GM12878 (cell line): ENCODE results near the gene AANAT. TPM values are rescaled to one million over a fixed set of nuclear protein-coding genes. Genes with fewer than 3 reads are reported as not detected.

Source experiments
- ATAC-seq: fragments of 200-7000 bp; cut with Tn5 transposase; 3 replicates; pipeline ENCODE4 v1.9.1; 2020; ENCODE audit warnings: mild to moderate bottlenecking, moderate library complexity
- BruUV-seq: library from RNA; stranded (reverse); fragments of 400-500 nt; replicated peaks from 2 replicates; lab custom pipeline; 2021; lab: Mats Ljungman, UMichigan
- CTCF ChIA-PET: fragments of 300-600 bp; sonication (Branson Sonifier 250); formaldehyde crosslinking; extraction: SDS; loops from one replicate; lab custom pipeline; 2021; ENCODE audit warnings: inconsistent platforms; lab: Yijun Ruan, JAX
- POLR2A ChIA-PET: fragments of 350-600 bp; formaldehyde crosslinking; extraction: SDS; loops from one replicate; lab custom pipeline; 2021; ENCODE audit warnings: inconsistent platforms; lab: Charles Lee
- RAD21 ChIA-PET: fragments of 300-600 bp; sonication (Branson Sonifier 250); formaldehyde crosslinking; loops from one replicate; lab custom pipeline; 2023; ENCODE audit warnings: antibody characterized with exemption; ENCODE audit not compliant: unreplicated experiment; lab: Charles Lee
- SMC1A ChIA-PET: fragments of 300-600 bp; sonication (Branson Sonifier 250); formaldehyde crosslinking; loops from one replicate; lab custom pipeline; 2023; ENCODE audit not compliant: unreplicated experiment, uncharacterized antibody; lab: Charles Lee
- DNase-seq: peaks from one replicate; pipeline ENCODE4 v3.0.0-alpha.2; 2011; ENCODE audit warnings: low read depth, low spot score
- FAIRE-seq: peaks from 3 replicates; lab custom pipeline; 2011; peaks lifted over from hg19 to GRCh38; lab: Jason Lieb, UNC
- H2AFZ ChIP-seq: 2 replicates; pipeline ENCODE4 v1.6.0; 2011; ENCODE audit warnings: low read depth, low read length, control low read depth; ENCODE audit not compliant: control insufficient read depth
- H3K27ac ChIP-seq: 2 replicates; pipeline ENCODE4 v1.5.1; 2011; ENCODE audit warnings: control low read depth; ENCODE audit not compliant: control insufficient read depth, insufficient read depth
- H3K27me3 ChIP-seq, 2 experiments: replicated peaks in 1 of 2; 2 replicates each; pipeline versions ENCODE4 v1.6.0 to v1.6.1; 2011; ENCODE audit warnings: low read length in 1 of 2; ENCODE audit not compliant: control insufficient read depth in 2 of 2, insufficient read depth in 2 of 2
- H3K36me3 ChIP-seq, 2 experiments: 2 replicates each; pipeline ENCODE4 v1.5.1; 2011; ENCODE audit warnings: low read length in 1 of 2; ENCODE audit not compliant: control insufficient read depth in 2 of 2, insufficient read depth in 2 of 2
- H3K4me1 ChIP-seq: 2 replicates; pipeline ENCODE4 v1.6.1; 2011; ENCODE audit warnings: mild to moderate bottlenecking, low read length, moderate library complexity, mixed read lengths; ENCODE audit not compliant: control insufficient read depth, insufficient read depth
- H3K4me2 ChIP-seq: 2 replicates; pipeline ENCODE4 v1.6.0; 2011; ENCODE audit warnings: control low read depth; ENCODE audit not compliant: control insufficient read depth, insufficient read depth
- H3K4me3 ChIP-seq: fragments of 200-600 bp; sonication (generic); 2 replicates; pipeline ENCODE4 v1.5.1; 2016
- H3K79me2 ChIP-seq: 2 replicates; pipeline ENCODE4 v1.6.0; 2011; ENCODE audit warnings: low read length; ENCODE audit not compliant: control insufficient read depth, insufficient read depth
- H3K9ac ChIP-seq: 2 replicates; pipeline ENCODE4 v1.8.0; 2011; ENCODE audit warnings: low read length, control low read depth, mixed read lengths; ENCODE audit not compliant: control insufficient read depth, insufficient read depth
- H3K9me3 ChIP-seq: replicated peaks from 3 replicates; pipeline ENCODE4 v1.5.1; 2011; ENCODE audit warnings: mild to moderate bottlenecking, low read length; ENCODE audit not compliant: control insufficient read depth, insufficient read depth
- H4K20me1 ChIP-seq: 2 replicates; pipeline ENCODE4 v1.6.0; 2011; ENCODE audit not compliant: control insufficient read depth, insufficient read depth
- BMI1 ChIP-seq: fragments of 450-650 bp; IDR thresholded peaks from 2 replicates; pipeline ENCODE4 v1.6.1; 2016; ENCODE audit warnings: mild to moderate bottlenecking, moderate library complexity, borderline replicate concordance
- CBX3 ChIP-seq: fragments of 200-600 bp; sonication (generic); IDR thresholded peaks from 2 replicates; pipeline ENCODE4 v1.6.1; 2016; ENCODE audit warnings: low read depth, borderline replicate concordance
- CEBPB ChIP-seq, 2 experiments: fragments of 150-350 bp in 1 of 2; IDR thresholded peaks; 2 replicates each; pipeline ENCODE4 v1.6.1; 2012 to 2014; ENCODE audit warnings: low read depth in 2 of 2, low read length in 2 of 2, borderline replicate concordance in 1 of 2, inconsistent platforms in 1 of 2
- FOS ChIP-seq: IDR thresholded peaks from 3 replicates; pipeline ENCODE4 v1.6.1; 2011; ENCODE audit warnings: borderline replicate concordance; ENCODE audit not compliant: insufficient read length; ENCODE audit errors: extremely low read depth
- GABPA ChIP-seq: IDR thresholded peaks from 2 replicates; pipeline ENCODE4 v1.6.1; 2014; ENCODE audit warnings: antibody characterized with exemption, low read depth, mild to moderate bottlenecking, inconsistent platforms
- HSF1 ChIP-seq: fragments of 150-350 bp; IDR thresholded peaks from 2 replicates; pipeline ENCODE4 v1.6.1; 2014; ENCODE audit warnings: mild to moderate bottlenecking, low read depth, low read length
- MLLT1 ChIP-seq: fragments of 450-650 bp; IDR thresholded peaks from 2 replicates; pipeline ENCODE4 v1.6.1; 2016; ENCODE audit warnings: mild to moderate bottlenecking
- NR2C2 ChIP-seq: IDR thresholded peaks from 2 replicates; pipeline ENCODE4 v1.6.1; 2011; ENCODE audit warnings: borderline replicate concordance, low read depth; ENCODE audit not compliant: control insufficient read depth, insufficient read length
- YY1 ChIP-seq: IDR thresholded peaks from 2 replicates; pipeline ENCODE4 v1.6.1; 2011; ENCODE audit warnings: low read depth, mild to moderate bottlenecking, low read length
- WGBS: methylation state at CpG from one replicate; pipeline ENCODE4 v1.1.6; 2016; ENCODE audit warnings: low lambda C conversion rate; ENCODE audit not compliant: insufficient replicate concordance, insufficient coverage; ENCODE audit errors: missing lambda C conversion rate; 5-methylcytosine and 5-hydroxymethylcytosine counted together
- in situ Hi-C: fragments of 300-500 bp; cut with MboI; formaldehyde crosslinking; loops from 9 replicates; pipeline ENCODE4 v1.14.3; 2018; ENCODE audit warnings: mixed read lengths
- intact Hi-C: fragments of 100-400 bp; cut with micrococcal nuclease; formaldehyde crosslinking; loops from one replicate; pipeline ENCODE4 v1.14.2; 2022; ENCODE audit not compliant: unreplicated experiment
- polyA plus RNA-seq, 11 experiments: library from polyadenylated mRNA; depleted of rRNA in 4 of 11; unstranded in 6 of 11; stranded (reverse) in 5 of 11; fragments of >200 nt; fragmentation: Nextera tagmentation in 4 of 11; fragmentation: Illumina TruSeq in 1 of 11; extraction: Ambion mirVana in 4 of 11; extraction: Trizol in 1 of 11; gene quantifications; 1 replicate in 1 of 11; 2 replicates in 10 of 11; pipeline versions ENCODE4 v1.2.1 to v1.2.3, GENCODE V29; 2011 to 2016; ENCODE audit warnings: inconsistent platforms in 2 of 11, missing spikeins in 2 of 11, low read depth in 1 of 11
- total RNA-seq, 4 experiments: library from RNA; depleted of rRNA in 3 of 4; stranded (reverse); fragments of >200 nt in 3 of 4; fragmentation: Illumina TruSeq in 1 of 4; extraction: Trizol in 1 of 4; gene quantifications; 2 replicates each; pipeline versions ENCODE4 v1.2.1 to v1.2.3, GENCODE V29; 2013 to 2021
- TF ChIP-seq, protein P1 (sequence below): fragments of 450-650 bp; conservative IDR thresholded peaks from 2 replicates; pipeline ENCODE4 v1.6.1; 2017; ENCODE audit warnings: mild to moderate bottlenecking, moderate library complexity
- TF ChIP-seq, protein P2 (sequence below): IDR thresholded peaks from 2 replicates; pipeline ENCODE4 v1.6.1; 2011; ENCODE audit warnings: borderline replicate concordance, low read depth, mild to moderate bottlenecking, moderate library complexity, mixed read lengths, low read length; ENCODE audit not compliant: insufficient read depth; ENCODE audit errors: extremely low read length
- TF ChIP-seq, protein P3 (sequence below): IDR thresholded peaks from 2 replicates; pipeline ENCODE4 v1.6.1; 2012; ENCODE audit warnings: low read depth, low read length, improper control_type of control experiment

The AANAT gene
- total and polyA plus RNA-seq, 10 of the 15 experiments (the other 5 are each of a cell fraction or from before 2014, with no cell fraction given): 0.23 TPM; not detected in 9

GRCh38 chr17:76420356-76421043 is 46.9 kb upstream of the AANAT start (continued):
- TF ChIP-seq, protein P1, sequence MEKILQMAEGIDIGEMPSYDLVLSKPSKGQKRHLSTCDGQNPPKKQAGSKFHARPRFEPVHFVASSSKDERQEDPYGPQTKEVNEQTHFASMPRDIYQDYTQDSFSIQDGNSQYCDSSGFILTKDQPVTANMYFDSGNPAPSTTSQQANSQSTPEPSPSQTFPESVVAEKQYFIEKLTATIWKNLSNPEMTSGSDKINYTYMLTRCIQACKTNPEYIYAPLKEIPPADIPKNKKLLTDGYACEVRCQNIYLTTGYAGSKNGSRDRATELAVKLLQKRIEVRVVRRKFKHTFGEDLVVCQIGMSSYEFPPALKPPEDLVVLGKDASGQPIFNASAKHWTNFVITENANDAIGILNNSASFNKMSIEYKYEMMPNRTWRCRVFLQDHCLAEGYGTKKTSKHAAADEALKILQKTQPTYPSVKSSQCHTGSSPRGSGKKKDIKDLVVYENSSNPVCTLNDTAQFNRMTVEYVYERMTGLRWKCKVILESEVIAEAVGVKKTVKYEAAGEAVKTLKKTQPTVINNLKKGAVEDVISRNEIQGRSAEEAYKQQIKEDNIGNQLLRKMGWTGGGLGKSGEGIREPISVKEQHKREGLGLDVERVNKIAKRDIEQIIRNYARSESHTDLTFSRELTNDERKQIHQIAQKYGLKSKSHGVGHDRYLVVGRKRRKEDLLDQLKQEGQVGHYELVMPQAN: no peak

DNA sequence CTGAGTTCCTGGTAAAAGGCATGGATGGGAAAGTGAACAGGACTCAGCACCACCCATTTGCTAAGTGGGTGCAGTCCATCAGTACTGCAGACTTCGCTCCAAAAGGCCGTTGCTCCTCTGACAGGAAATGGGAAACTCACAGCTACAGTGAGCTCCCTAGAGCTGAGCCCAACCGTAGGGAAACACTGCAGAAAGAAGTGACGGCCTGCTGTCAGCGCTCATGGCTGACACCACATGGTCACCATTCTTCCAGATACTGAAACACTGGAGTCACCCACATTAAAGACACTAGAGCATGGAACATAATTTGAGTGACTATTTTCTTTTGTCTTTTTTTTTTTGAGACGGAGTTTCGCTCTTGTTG is 46.4 kb upstream of the AANAT start:
- WGBS: 85% methylated on average over 7 of the region's 7 CpGs
- H2AFZ ChIP-seq: no peak overlapping the region
- SMC1A ChIA-PET: no interaction called here
- DNase-seq (no peak), ATAC-seq (no peak), FAIRE-seq (no peak)
- no peaks in the 10 kb centered on the region for H3K9me3 ChIP-seq
- peaks cover 0 to 18% of the 10 kb centered on the region in 2 experiments; a peak in 2 of 4 replicates for H3K36me3 ChIP-seq
- no peak overlapping the region for H3K4me3 ChIP-seq
- RAD21 ChIA-PET: no interaction called here
- CTCF ChIA-PET: interaction anchor here (1.0 kb wide), 1 partner anchor 77 kb away, joined by 3 read pairs; no protein-coding TSS in a partner anchor
- in situ Hi-C loops (no loop called here), intact Hi-C loops (no loop called here)
- H3K79me2 ChIP-seq: peaks cover 28% of the 10 kb centered on the region
- H3K4me1 ChIP-seq: peaks cover 22% of the 10 kb centered on the region
- no TSS peak for BruUV-seq
- no peaks in the 10 kb centered on the region; the same call in 1 of the 2 replicates for H4K20me1 ChIP-seq
- no peak overlapping the region for H3K4me2 ChIP-seq
- no peak overlapping the region for H3K27ac ChIP-seq
- H3K27me3 ChIP-seq: no peaks in the 10 kb centered on the region
- no peak overlapping the region for H3K9ac ChIP-seq
- POLR2A ChIA-PET: no interaction called here
- TF ChIP-seq CBX3 (no peak), NR2C2 (no peak), BMI1 (no peak), MLLT1 (no peak), CEBPB (IDR thresholded peaks at IDR 0.05; ENCODE audit: borderline replicate concordance in 1 of 2, low read depth in 2 of 2, low read length in 2 of 2) (no peak), FOS (no peak), YY1 (no peak), GABPA (no peak), HSF1 (no peak)
- TF ChIP-seq, protein P2, sequence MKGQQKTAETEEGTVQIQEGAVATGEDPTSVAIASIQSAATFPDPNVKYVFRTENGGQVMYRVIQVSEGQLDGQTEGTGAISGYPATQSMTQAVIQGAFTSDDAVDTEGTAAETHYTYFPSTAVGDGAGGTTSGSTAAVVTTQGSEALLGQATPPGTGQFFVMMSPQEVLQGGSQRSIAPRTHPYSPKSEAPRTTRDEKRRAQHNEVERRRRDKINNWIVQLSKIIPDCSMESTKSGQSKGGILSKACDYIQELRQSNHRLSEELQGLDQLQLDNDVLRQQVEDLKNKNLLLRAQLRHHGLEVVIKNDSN: no peak
- TF ChIP-seq, protein P3, sequence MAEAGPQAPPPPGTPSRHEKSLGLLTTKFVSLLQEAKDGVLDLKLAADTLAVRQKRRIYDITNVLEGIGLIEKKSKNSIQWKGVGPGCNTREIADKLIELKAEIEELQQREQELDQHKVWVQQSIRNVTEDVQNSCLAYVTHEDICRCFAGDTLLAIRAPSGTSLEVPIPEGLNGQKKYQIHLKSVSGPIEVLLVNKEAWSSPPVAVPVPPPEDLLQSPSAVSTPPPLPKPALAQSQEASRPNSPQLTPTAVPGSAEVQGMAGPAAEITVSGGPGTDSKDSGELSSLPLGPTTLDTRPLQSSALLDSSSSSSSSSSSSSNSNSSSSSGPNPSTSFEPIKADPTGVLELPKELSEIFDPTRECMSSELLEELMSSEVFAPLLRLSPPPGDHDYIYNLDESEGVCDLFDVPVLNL: no peak
